ENCODE data around the gene CALML5.

CALML5 gene

GRCh38 chr10:5532618-5533097, 33.3 kb upstream of the CALML5 start:
- DNase-seq, result no peak

GRCh38 chr10:5532307-5532605, 32.9 kb upstream of the CALML5 start:
- DNase-seq, result no peak

GRCh38 chr10:5531558-5532306, 32.4 kb upstream of the CALML5 start:
- DNase-seq, result no peak

GRCh38 chr10:5530846-5531557, 31.6 kb upstream of the CALML5 start:
- DNase-seq, result no peak

GRCh38 chr10:5530412-5530806, 31.0 kb upstream of the CALML5 start:
- DNase-seq, result no peak

GRCh38 chr10:5529702-5530411, 30.5 kb upstream of the CALML5 start:
- no peak for DNase-seq

GRCh38 chr10:5528989-5529701, 29.8 kb upstream of the CALML5 start:
- no peak for DNase-seq

GRCh38 chr10:5527332-5528200, 28.2 kb upstream of the CALML5 start:
- no peak for DNase-seq

- DNase-seq, result no peak
These were observed 27.4 kb upstream of the CALML5 start for GRCh38 chr10:5526691-5527331.

- DNase-seq, result no peak
These were observed 26.4 kb upstream of the CALML5 start for GRCh38 chr10:5525561-5526341.

GRCh38 chr10:5524641-5525560, 25.5 kb upstream of the CALML5 start, which contains the start of gene CALML3:
TSS of gene CALML3 (plus strand) at chr10:5524961. CDS start at chr10:5525086, 125 bp downstream.
- no peak for DNase-seq

- no peak for DNase-seq
These were observed 24.6 kb upstream of the CALML5 start for GRCh38 chr10:5523796-5524574.

- DNase-seq, result no peak
These were observed 23.7 kb upstream of the CALML5 start for GRCh38 chr10:5522913-5523560.

GRCh38 chr10:5519054-5519453, 19.7 kb upstream of the CALML5 start:
- no peak for DNase-seq

GRCh38 chr10:5518143-5518542, 18.8 kb upstream of the CALML5 start:
- DNase-seq, result peak; percentile 37

GRCh38 chr10:5517546-5517945, 18.2 kb upstream of the CALML5 start:
- no peak for DNase-seq

GRCh38 chr10:5515948-5516761, 16.8 kb upstream of the CALML5 start:
- DNase-seq, result no peak

Data from NCI-H2171 treated with DMSO at 0.1 percent for 48 hours (cell line).